HepG2 (cell line): ENCODE data around the gene IZUMO4. TPM values are rescaled to one million over a fixed set of nuclear protein-coding genes. Genes with fewer than 3 reads are reported as not detected.

Experiments used
- CHD2 ChIP-seq: IDR thresholded peaks from 2 replicates; pipeline ENCODE4 v1.6.1; 2011; ENCODE audit warnings: low read depth, low read length, improper control_type of control experiment
- HMG20A ChIP-seq: IDR thresholded peaks from 2 replicates; pipeline ENCODE4 v1.6.1; 2016; ENCODE audit warnings: borderline replicate concordance
- HOXD1 ChIP-seq: sonication (generic); formaldehyde crosslinking; IDR thresholded peaks from 2 replicates; pipeline ENCODE4 v1.5.0; 2020; ENCODE audit warnings: missing genetic modification reagents
- IKZF4 ChIP-seq: sonication (generic); formaldehyde crosslinking; IDR thresholded peaks from 2 replicates; pipeline ENCODE4 v1.5.1; 2020; ENCODE audit warnings: borderline replicate concordance, mild to moderate bottlenecking, low read depth, missing genetic modification reagents; ENCODE audit errors: not compliant biosample characterization
- MLX ChIP-seq: IDR thresholded peaks from 2 replicates; pipeline ENCODE4 v1.6.1; 2016
- PHF20 ChIP-seq: sonication (generic); formaldehyde crosslinking; IDR thresholded peaks from 2 replicates; pipeline ENCODE4 v1.5.0; 2020; ENCODE audit warnings: mild to moderate bottlenecking, missing genetic modification reagents
- PRPF4 ChIP-seq: fragments of 200-400 bp; formaldehyde crosslinking; IDR thresholded peaks from 2 replicates; pipeline ENCODE4 v1.6.1; 2016; ENCODE audit warnings: low read length, low read depth; ENCODE audit not compliant: poor library complexity, severe bottlenecking
- RERE ChIP-seq: IDR thresholded peaks from 2 replicates; pipeline ENCODE4 v1.6.1; 2016; ENCODE audit warnings: low read depth, missing genetic modification reagents, missing compliant biosample characterization
- TFAP4 ChIP-seq: sonication (generic); IDR thresholded peaks from 2 replicates; pipeline ENCODE4 v1.6.1; 2016; ENCODE audit warnings: low read depth, borderline replicate concordance
- TRAFD1 ChIP-seq: sonication (generic); formaldehyde crosslinking; IDR thresholded peaks from 2 replicates; pipeline ENCODE4 v1.5.1; 2020; ENCODE audit warnings: missing genetic modification reagents, mild to moderate bottlenecking, borderline replicate concordance
- ZBTB21 ChIP-seq: sonication (generic); formaldehyde crosslinking; IDR thresholded peaks from 2 replicates; pipeline ENCODE4 v1.4.0; 2020; ENCODE audit warnings: missing genetic modification reagents
- ZNF160 ChIP-seq: sonication (generic); formaldehyde crosslinking; IDR thresholded peaks from 2 replicates; pipeline ENCODE4 v1.8.0; 2022; ENCODE audit warnings: mild to moderate bottlenecking, inconsistent platforms, missing genetic modification reagents
- ZNF33A ChIP-seq: sonication (generic); formaldehyde crosslinking; IDR thresholded peaks from 2 replicates; pipeline ENCODE4 v1.5.1; 2020; ENCODE audit warnings: missing genetic modification reagents, mild to moderate bottlenecking, moderate library complexity, borderline replicate concordance
- ZNF574 ChIP-seq: sonication (generic); formaldehyde crosslinking; IDR thresholded peaks from 2 replicates; pipeline ENCODE4 v1.4.0; 2020; ENCODE audit warnings: missing genetic modification reagents
- ZNF703 ChIP-seq: sonication (generic); formaldehyde crosslinking; IDR thresholded peaks from 2 replicates; pipeline ENCODE4 v1.5.1; 2020; ENCODE audit warnings: missing genetic modification reagents, mild to moderate bottlenecking, moderate library complexity, borderline replicate concordance
- ZNF792 ChIP-seq: IDR thresholded peaks from 2 replicates; pipeline ENCODE4 v1.6.1; 2016
- polyA plus RNA-seq, 8 experiments: library from polyadenylated mRNA; depleted of rRNA in 3 of 8; stranded (reverse) in 7 of 8; unstranded in 1 of 8; fragments of >200 nt; fragmentation: Illumina TruSeq in 4 of 8; extraction: Trizol in 4 of 8; gene quantifications; 2 replicates each; pipeline versions ENCODE4 v1.2.1 to v1.2.3, GENCODE V29; 2011 to 2016; ENCODE audit warnings: low read depth in 4 of 8, missing spikeins in 1 of 8, mixed read lengths in 1 of 8; ENCODE audit not compliant: insufficient read depth in 1 of 8
- total RNA-seq, 5 experiments: library from RNA; depleted of rRNA; stranded (reverse); fragments of >200 nt; fragmentation: Illumina TruSeq; extraction: Trizol; gene quantifications; 2 replicates each; pipeline ENCODE4 v1.2.3, GENCODE V29; 2016; ENCODE audit warnings: low read depth in 1 of 5

Gene IZUMO4
- total and polyA plus RNA-seq, 2 of the 13 experiments (the other 11 are each of a cell fraction or from before 2014, with no cell fraction given): 0.77 to 3.9 TPM

GRCh38 chr19:2050991-2051772 lies 45.5 kb upstream of the IZUMO4 start, which contains the start of gene MKNK2 (continued):
- TF ChIP-seq ZNF574 (CRISPR knock-in tag) (peak; percentile 41), PHF20 (CRISPR knock-in tag) (0 out of 2 replicates have a peak, but pooled peaks have one; percentile 44), MLX (CRISPR knock-in tag) (no peak), TFAP4 (no peak), ZBTB21 (CRISPR knock-in tag) (no peak), CHD2 (no peak), HOXD1 (peak; percentile 28; the same call in 1 of the 2 replicates), ZNF792 (CRISPR knock-in tag) (peak; percentile 26; the same call in 1 of the 2 replicates), ZNF703 (CRISPR knock-in tag) (peak; percentile 26; the same call in 1 of the 2 replicates), TRAFD1 (CRISPR knock-in tag) (no peak), IKZF4 (CRISPR knock-in tag) (peak; percentile 79), RERE (CRISPR knock-in tag) (no peak), ZNF160 (CRISPR knock-in tag) (no peak), HMG20A (CRISPR knock-in tag) (0 out of 2 replicates have a peak, but pooled peaks have one; percentile 9), PRPF4 (no peak), ZNF33A (CRISPR knock-in tag) (no peak)
